ENCODE measurements around the gene ILRUN. TPM values are rescaled to one million over a fixed set of nuclear protein-coding genes. Genes with fewer than 3 reads are reported as not detected.
"Not testable (repeated sequence)": the region's sequence is repeated elsewhere in the genome, so short reads cannot be mapped to it uniquely, and the experiment has no call there.

ILRUN gene
- total RNA-seq, 1 donor from 2014 or later: 37.7 TPM

DNA sequence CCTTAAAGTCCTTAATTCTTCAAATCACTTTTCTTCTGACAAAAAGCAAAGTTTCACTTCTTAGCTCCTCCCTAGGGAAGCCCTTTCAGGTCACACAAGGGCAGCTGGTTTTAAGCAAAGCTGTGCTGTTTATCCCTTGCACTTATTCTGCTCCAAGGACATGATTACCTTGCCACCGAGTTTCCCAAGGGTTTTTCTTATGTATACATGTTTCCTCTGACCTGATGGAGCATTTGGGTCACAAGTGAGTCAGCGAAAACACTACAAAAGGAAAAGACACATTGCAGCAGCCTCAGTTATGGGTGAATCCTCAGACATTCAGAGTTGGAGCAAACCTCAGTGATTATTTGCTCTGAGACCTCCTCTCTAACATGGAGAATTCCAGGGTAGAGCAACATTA is 26.6 kb upstream of the ILRUN start:
- DNase-seq: no peak
- Mint-ChIP-seq H3K27ac (ENCODE audit: unreplicated experiment) (no peak overlapping the region), H3K9me3 (ENCODE audit: unreplicated experiment) (peaks cover 2% of the 10 kb centered on the region), H3K4me1 (ENCODE audit: low read depth, unreplicated experiment) (peaks cover 3% of the 10 kb centered on the region), H3K36me3 (ENCODE audit: unreplicated experiment) (peaks cover 5% of the 10 kb centered on the region), H3K27me3 (ENCODE audit: unreplicated experiment) (peaks cover 2% of the 10 kb centered on the region), H3K4me3 (ENCODE audit: unreplicated experiment) (no peak overlapping the region)
- TF ChIP-seq, protein P1, sequence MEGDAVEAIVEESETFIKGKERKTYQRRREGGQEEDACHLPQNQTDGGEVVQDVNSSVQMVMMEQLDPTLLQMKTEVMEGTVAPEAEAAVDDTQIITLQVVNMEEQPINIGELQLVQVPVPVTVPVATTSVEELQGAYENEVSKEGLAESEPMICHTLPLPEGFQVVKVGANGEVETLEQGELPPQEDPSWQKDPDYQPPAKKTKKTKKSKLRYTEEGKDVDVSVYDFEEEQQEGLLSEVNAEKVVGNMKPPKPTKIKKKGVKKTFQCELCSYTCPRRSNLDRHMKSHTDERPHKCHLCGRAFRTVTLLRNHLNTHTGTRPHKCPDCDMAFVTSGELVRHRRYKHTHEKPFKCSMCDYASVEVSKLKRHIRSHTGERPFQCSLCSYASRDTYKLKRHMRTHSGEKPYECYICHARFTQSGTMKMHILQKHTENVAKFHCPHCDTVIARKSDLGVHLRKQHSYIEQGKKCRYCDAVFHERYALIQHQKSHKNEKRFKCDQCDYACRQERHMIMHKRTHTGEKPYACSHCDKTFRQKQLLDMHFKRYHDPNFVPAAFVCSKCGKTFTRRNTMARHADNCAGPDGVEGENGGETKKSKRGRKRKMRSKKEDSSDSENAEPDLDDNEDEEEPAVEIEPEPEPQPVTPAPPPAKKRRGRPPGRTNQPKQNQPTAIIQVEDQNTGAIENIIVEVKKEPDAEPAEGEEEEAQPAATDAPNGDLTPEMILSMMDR (IDR thresholded peaks at IDR 0.05; ENCODE audit: partially characterized antibody, unreplicated experiment): no peak

DNA sequence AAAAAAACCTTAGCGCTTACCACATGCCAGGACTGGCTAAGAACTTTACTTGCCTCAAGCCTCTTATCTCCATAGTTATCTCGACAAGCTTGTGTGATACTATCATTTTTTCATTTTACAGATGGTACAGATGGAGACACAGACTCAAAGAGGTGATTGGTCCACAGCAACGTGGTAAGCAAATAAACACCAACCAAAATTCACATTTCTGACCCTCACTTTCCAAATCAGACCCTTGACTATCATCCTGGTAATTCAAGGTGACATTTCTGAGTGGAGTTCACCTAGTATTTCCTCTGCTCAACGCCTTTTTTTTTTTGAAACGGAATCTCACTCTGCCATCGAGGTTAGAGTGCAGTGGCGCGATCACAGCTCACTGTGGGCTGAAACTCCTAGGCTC is 25.9 kb upstream of the ILRUN start:
- H3K4me1 Mint-ChIP-seq (ENCODE audit: low read depth, unreplicated experiment): peaks cover 3% of the 10 kb centered on the region
- H3K4me3 Mint-ChIP-seq (ENCODE audit: unreplicated experiment): no peak overlapping the region
- H3K27me3 Mint-ChIP-seq (ENCODE audit: unreplicated experiment): peaks cover 2% of the 10 kb centered on the region
- no peak overlapping the region for H3K27ac Mint-ChIP-seq (ENCODE audit: unreplicated experiment)
- TF ChIP-seq, protein P1 (IDR thresholded peaks at IDR 0.05; ENCODE audit: partially characterized antibody, unreplicated experiment): no peak
- DNase-seq: no peak
- peaks cover 2% of the 10 kb centered on the region for H3K9me3 Mint-ChIP-seq (ENCODE audit: unreplicated experiment)
- peaks cover 5% of the 10 kb centered on the region for H3K36me3 Mint-ChIP-seq (ENCODE audit: unreplicated experiment)

DNA sequence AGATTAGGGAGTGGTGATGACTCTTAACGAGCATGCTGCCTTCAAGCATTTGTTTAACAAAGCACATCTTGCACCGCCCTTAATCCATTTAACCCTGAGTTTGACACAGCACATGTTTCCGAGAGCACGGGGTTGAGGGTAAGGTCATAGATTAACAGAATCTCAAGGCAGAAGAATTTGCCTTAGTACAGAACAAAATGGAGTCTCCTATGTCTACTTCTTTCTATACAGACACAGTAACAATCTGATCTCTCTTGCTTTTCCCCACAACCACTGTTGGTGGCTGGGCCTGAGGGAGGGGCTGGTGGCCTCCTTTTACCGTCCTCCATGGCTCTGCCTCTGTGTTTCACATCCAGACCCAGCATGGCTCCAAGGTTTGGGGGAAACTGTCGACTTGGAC is 23.6 kb upstream of the ILRUN start:
- not testable (repeated sequence) for DNase-seq; H3K27me3 Mint-ChIP-seq (ENCODE audit: unreplicated experiment); H3K9me3 Mint-ChIP-seq (ENCODE audit: unreplicated experiment); H3K4me3 Mint-ChIP-seq (ENCODE audit: unreplicated experiment); H3K27ac Mint-ChIP-seq (ENCODE audit: unreplicated experiment); H3K36me3 Mint-ChIP-seq (ENCODE audit: unreplicated experiment); H3K4me1 Mint-ChIP-seq (ENCODE audit: low read depth, unreplicated experiment)

- DNase-seq; H3K9me3 Mint-ChIP-seq (ENCODE audit: unreplicated experiment); H3K27me3 Mint-ChIP-seq (ENCODE audit: unreplicated experiment); H3K27ac Mint-ChIP-seq (ENCODE audit: unreplicated experiment); H3K36me3 Mint-ChIP-seq (ENCODE audit: unreplicated experiment); H3K4me1 Mint-ChIP-seq (ENCODE audit: low read depth, unreplicated experiment); H3K4me3 Mint-ChIP-seq (ENCODE audit: unreplicated experiment): not testable (repeated sequence)
Observed at GRCh38 chr6:34719646-34720045, 23.1 kb upstream of the ILRUN start.

GRCh38 chr6:34718976-34719375 is 22.4 kb upstream of the ILRUN start:
- H3K27ac Mint-ChIP-seq (ENCODE audit: unreplicated experiment): no peak overlapping the region
- no peak for DNase-seq
- H3K36me3 Mint-ChIP-seq (ENCODE audit: unreplicated experiment): no peaks in the 10 kb centered on the region
- H3K27me3 Mint-ChIP-seq (ENCODE audit: unreplicated experiment): peaks cover 2% of the 10 kb centered on the region
- no peaks in the 10 kb centered on the region for H3K9me3 Mint-ChIP-seq (ENCODE audit: unreplicated experiment)
- TF ChIP-seq, protein P1 (IDR thresholded peaks at IDR 0.05; ENCODE audit: partially characterized antibody, unreplicated experiment): no peak
- H3K4me1 Mint-ChIP-seq (ENCODE audit: low read depth, unreplicated experiment): peaks cover 5% of the 10 kb centered on the region
- H3K4me3 Mint-ChIP-seq (ENCODE audit: unreplicated experiment): no peak overlapping the region

GRCh38 chr6:34717466-34717865 is 20.9 kb upstream of the ILRUN start:
- Mint-ChIP-seq H3K36me3 (ENCODE audit: unreplicated experiment) (no peaks in the 10 kb centered on the region), H3K27ac (ENCODE audit: unreplicated experiment) (no peak overlapping the region), H3K4me3 (ENCODE audit: unreplicated experiment) (no peak overlapping the region), H3K4me1 (ENCODE audit: low read depth, unreplicated experiment) (peaks cover 5% of the 10 kb centered on the region), H3K9me3 (ENCODE audit: unreplicated experiment) (no peaks in the 10 kb centered on the region), H3K27me3 (ENCODE audit: unreplicated experiment) (peaks cover 4% of the 10 kb centered on the region)
- TF ChIP-seq, protein P1 (IDR thresholded peaks at IDR 0.05; ENCODE audit: partially characterized antibody, unreplicated experiment): no peak
- no peak for DNase-seq

Measured in glutamatergic neuron (in vitro differentiated cells).